Left ventricle myocardium inferior (tissue), 1 donor: ENCODE measurements around the gene IMPA2. TPM values are rescaled to one million over a fixed set of nuclear protein-coding genes. Genes with fewer than 3 reads are reported as not detected.

Source experiments
- DNase-seq: peaks from one replicate; pipeline ENCODE4 v3.0.0-alpha.2; 2020
- H3K27ac ChIP-seq: fragments of 200-600 bp; replicated peaks from 2 replicates; pipeline ENCODE4 v1.8.0; 2021
- H3K27me3 ChIP-seq: fragments of 200-600 bp; 2 replicates; pipeline ENCODE4 v1.8.0; 2021; ENCODE audit warnings: low read depth
- H3K36me3 ChIP-seq: fragments of 200-600 bp; 2 replicates; pipeline ENCODE4 v1.8.0; 2021
- H3K4me1 ChIP-seq: fragments of 200-600 bp; 2 replicates; pipeline ENCODE4 v1.8.0; 2021
- H3K4me3 ChIP-seq: fragments of 200-600 bp; 2 replicates; pipeline ENCODE4 v1.8.0; 2021; ENCODE audit warnings: mild to moderate bottlenecking, moderate library complexity
- H3K9me3 ChIP-seq: fragments of 200-600 bp; replicated peaks from 2 replicates; pipeline ENCODE4 v1.8.0; 2021
- CTCF ChIP-seq: fragments of 200-600 bp; IDR thresholded peaks from 2 replicates; pipeline ENCODE4 v1.8.0; 2021; ENCODE audit warnings: antibody characterized with exemption, mild to moderate bottlenecking, borderline replicate concordance
- intact Hi-C: fragments of 100-400 bp; cut with micrococcal nuclease; formaldehyde crosslinking; loops from one replicate; pipeline ENCODE4 v1.11.0; 2022
- total RNA-seq: library from RNA; stranded (reverse); fragmentation: NEBNext Ultra II Directional; extraction: Animal tissue kit (Norgen Biotek cat#: 25700); gene quantifications from one replicate; pipeline ENCODE4 v1.2.1, GENCODE V29; 2021
- donor health status: DM: no; HTN: yes; CAD: no; lungs with severe emphysema.

IMPA2 gene
- total RNA-seq, 1 donor from 2014 or later, result 51.5 TPM

GRCh38 chr18:11975723-11976122 lies 5.6 kb upstream of the IMPA2 start:
- no peak for DNase-seq
- Histone ChIP-seq H3K4me1 (peaks cover 13% of the 10 kb centered on the region), H3K27ac (no peak overlapping the region), H3K36me3 (no peaks in the 10 kb centered on the region), H3K4me3 (no peak overlapping the region), H3K9me3 (no peaks in the 10 kb centered on the region), H3K27me3 (no peaks in the 10 kb centered on the region)
- TF ChIP-seq CTCF, result no peak
- intact Hi-C loops, result no loop called here

GRCh38 chr18:11976315-11977152 lies 4.8 kb upstream of the IMPA2 start:
- no peak overlapping the region for H3K27ac ChIP-seq
- no peak for TF ChIP-seq CTCF
- intact Hi-C loops, result no loop called here

GRCh38 chr18:11977153-11977466 lies 4.2 kb upstream of the IMPA2 start:
- Histone ChIP-seq H3K9me3 (no peaks in the 10 kb centered on the region), H3K4me1 (peaks cover 21% of the 10 kb centered on the region), H3K36me3 (no peaks in the 10 kb centered on the region), H3K4me3 (no peak overlapping the region), H3K27ac (no peak overlapping the region), H3K27me3 (no peaks in the 10 kb centered on the region)
- no peak for TF ChIP-seq CTCF
- intact Hi-C loops, result no loop called here
- DNase-seq, result no peak

More at GRCh38 chr18:11976315-11977152, 4.8 kb upstream of the IMPA2 start:
- peaks cover 15% of the 10 kb centered on the region for H3K4me1 ChIP-seq
- no peaks in the 10 kb centered on the region for H3K27me3 ChIP-seq
- H3K4me3 ChIP-seq, result no peak overlapping the region
- H3K36me3 ChIP-seq, result no peaks in the 10 kb centered on the region
- H3K9me3 ChIP-seq, result no peaks in the 10 kb centered on the region
- DNase-seq, result no peak

DNA sequence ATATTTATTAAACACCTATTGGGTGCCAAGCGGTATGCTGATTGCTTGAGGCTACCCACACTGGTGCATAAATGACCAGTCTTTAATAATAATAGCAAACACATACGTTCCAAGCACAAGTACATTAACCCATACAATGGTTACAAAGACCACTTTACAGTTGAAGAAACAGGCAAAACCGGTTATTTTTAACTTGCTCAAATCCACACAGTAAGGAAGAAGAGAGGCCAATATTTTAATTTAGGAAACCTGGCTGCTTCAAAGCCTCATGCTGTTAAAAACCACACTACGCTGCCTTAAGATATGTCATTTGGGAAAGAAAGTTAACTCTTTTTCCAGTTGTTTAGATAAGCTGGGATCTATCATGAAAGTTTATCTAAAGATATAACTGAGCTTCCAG lies 2.4 kb upstream of the IMPA2 start:
- H3K9me3 ChIP-seq, result no peaks in the 10 kb centered on the region
- no peak for TF ChIP-seq CTCF
- H3K27ac ChIP-seq, result no peak overlapping the region
- DNase-seq, result no peak
- no peak overlapping the region for H3K4me3 ChIP-seq
- intact Hi-C loops, result no loop called here
- H3K36me3 ChIP-seq, result no peaks in the 10 kb centered on the region
- peaks cover 39% of the 10 kb centered on the region for H3K4me1 ChIP-seq
- no peaks in the 10 kb centered on the region for H3K27me3 ChIP-seq

GRCh38 chr18:11980163-11980493 lies 1.2 kb upstream of the IMPA2 start:
- no peaks in the 10 kb centered on the region for H3K27me3 ChIP-seq
- H3K27ac ChIP-seq, result peak overlapping the region; percentile 97
- H3K4me1 ChIP-seq, result peaks cover 45% of the 10 kb centered on the region
- no peaks in the 10 kb centered on the region for H3K36me3 ChIP-seq
- intact Hi-C loops, result no loop called here
- no peak for DNase-seq
- TF ChIP-seq CTCF, result no peak
- no peaks in the 10 kb centered on the region for H3K9me3 ChIP-seq
- H3K4me3 ChIP-seq, result peak overlapping the region; percentile 97
